WTC11 (cell line): ENCODE measurements around the gene DCLK1.

Experiments
- ATF1 ChIP-seq: sonication (generic); formaldehyde crosslinking; IDR thresholded peaks from 2 replicates; pipeline ENCODE4 v1.8.1; 2023; ENCODE audit warnings: mild to moderate bottlenecking, moderate library complexity, missing genetic modification reagents
- ATF3 ChIP-seq: sonication (generic); formaldehyde crosslinking; conservative IDR thresholded peaks from 2 replicates; pipeline ENCODE4 v1.8.1; 2022; ENCODE audit warnings: mild to moderate bottlenecking, missing genetic modification reagents
- CTCF ChIP-seq: fragments of 200-600 bp; IDR thresholded peaks from 2 replicates; pipeline ENCODE4 v1.8.0; 2022; ENCODE audit warnings: antibody characterized with exemption
- E2F4 ChIP-seq: sonication (generic); formaldehyde crosslinking; IDR thresholded peaks from 2 replicates; pipeline ENCODE4 v1.8.1; 2022; ENCODE audit warnings: low read depth, mild to moderate bottlenecking, moderate library complexity, missing genetic modification reagents, borderline replicate concordance
- E2F5 ChIP-seq: sonication (generic); formaldehyde crosslinking; IDR thresholded peaks from 2 replicates; pipeline ENCODE4 v1.8.1; 2022; ENCODE audit warnings: mild to moderate bottlenecking, moderate library complexity, missing genetic modification reagents
- ETV6 ChIP-seq: sonication (generic); formaldehyde crosslinking; IDR thresholded peaks from 2 replicates; pipeline ENCODE4 v1.8.1; 2022; ENCODE audit warnings: mild to moderate bottlenecking, missing genetic modification reagents
- IRF1 ChIP-seq: sonication (generic); formaldehyde crosslinking; IDR thresholded peaks from 2 replicates; pipeline ENCODE4 v1.8.0; 2023; ENCODE audit warnings: missing genetic modification reagents
- KAT7 ChIP-seq: sonication (generic); formaldehyde crosslinking; IDR thresholded peaks from 2 replicates; pipeline ENCODE4 v1.8.1; 2023; ENCODE audit warnings: missing genetic modification reagents, mild to moderate bottlenecking, borderline replicate concordance
- MLX ChIP-seq: sonication (generic); formaldehyde crosslinking; IDR thresholded peaks from 2 replicates; pipeline ENCODE4 v1.8.1; 2023; ENCODE audit warnings: mild to moderate bottlenecking, missing genetic modification reagents, moderate library complexity
- NFE2L1 ChIP-seq: sonication (generic); formaldehyde crosslinking; IDR thresholded peaks from 2 replicates; pipeline ENCODE4 v1.8.1; 2023; ENCODE audit warnings: missing genetic modification reagents
- PREB ChIP-seq: sonication (generic); formaldehyde crosslinking; IDR thresholded peaks from 2 replicates; pipeline ENCODE4 v1.8.1; 2022; ENCODE audit warnings: mild to moderate bottlenecking, missing genetic modification reagents, moderate library complexity, borderline replicate concordance
- SP1 ChIP-seq: sonication (generic); formaldehyde crosslinking; conservative IDR thresholded peaks from 2 replicates; pipeline ENCODE4 v1.8.1; 2022; ENCODE audit warnings: missing genetic modification reagents

- TF ChIP-seq ATF3 (CRISPR knock-in tag) (no peak), MLX (CRISPR knock-in tag) (no peak), E2F4 (no peak), CTCF (no peak), PREB (no peak), KAT7 (CRISPR knock-in tag) (no peak), E2F5 (CRISPR knock-in tag) (no peak), NFE2L1 (no peak), ATF1 (no peak), ETV6 (no peak), SP1 (CRISPR knock-in tag) (no peak), IRF1 (no peak)
Measured at GRCh38 chr13:36130552-36131221, 495 bp downstream of the DCLK1 start.
